SK-N-SH (cell line): Measurements from ENCODE around the gene MTF2. TPM values are rescaled to one million over a fixed set of nuclear protein-coding genes. Genes with fewer than 3 reads are reported as not detected.
"Not testable (repeated sequence)": the region's sequence is repeated elsewhere in the genome, so short reads cannot be mapped to it uniquely, and the experiment has no call there.

ENCODE experiments used
- CTCF ChIA-PET: fragments of 300-600, 350-600 bp; formaldehyde crosslinking; extraction: SDS; loops from one replicate; lab custom pipeline; 2021; lab: Yijun Ruan, JAX
- POLR2A ChIA-PET: fragments of 350-600 bp; sonication (Branson Sonifier 250); formaldehyde crosslinking; extraction: SDS; loops from one replicate; lab custom pipeline; 2020; ENCODE audit warnings: antibody characterized with exemption, inconsistent platforms; lab: Yijun Ruan, JAX
- DNase-seq: peaks from one replicate; pipeline ENCODE4 v3.0.0; 2012
- H2AFZ ChIP-seq: fragments of 200-600 bp; sonication (generic); 2 replicates; pipeline ENCODE4 v1.8.1; 2016; ENCODE audit warnings: antibody characterized with exemption, mild to moderate bottlenecking, low read depth
- H3F3A ChIP-seq: fragments of 200-600 bp; sonication (generic); replicated peaks from 2 replicates; pipeline ENCODE3; 2016; ENCODE audit warnings: antibody characterized with exemption, mild to moderate bottlenecking; ENCODE audit not compliant: insufficient read depth
- H3K27ac ChIP-seq, 2 experiments: fragments of 200-500 bp in 1 of 2; fragments of 200-600 bp in 1 of 2; sonication (Bioruptor generic) in 1 of 2; sonication (generic), shearing (Covaris generic) in 1 of 2; 2 replicates each; pipeline versions ENCODE4 v1.5.1 to v1.6.1; 2014 to 2016; ENCODE audit warnings: low read depth in 2 of 2, inconsistent platforms in 1 of 2, low read length in 1 of 2, mild to moderate bottlenecking in 1 of 2, mixed read lengths in 1 of 2
- H3K27me3 ChIP-seq: fragments of 200-600 bp; sonication (generic), shearing (Covaris generic); 2 replicates; pipeline ENCODE4 v1.6.1; 2016; ENCODE audit warnings: mixed run types; ENCODE audit not compliant: insufficient read depth
- H3K36me3 ChIP-seq, 2 experiments: fragments of 200-500 bp in 1 of 2; fragments of 200-600 bp in 1 of 2; sonication (Bioruptor generic) in 1 of 2; sonication (generic) in 1 of 2; replicated peaks in 1 of 2; 2 replicates each; pipeline versions ENCODE3 to v1.5.1; 2014 to 2016; ENCODE audit warnings: low read length in 1 of 2, mild to moderate bottlenecking in 1 of 2; ENCODE audit not compliant: insufficient read depth in 2 of 2, control insufficient read depth in 1 of 2
- H3K4me1 ChIP-seq, 2 experiments: fragments of 200-500 bp in 1 of 2; fragments of 200-600 bp in 1 of 2; sonication (Bioruptor generic) in 1 of 2; sonication (generic), shearing (Covaris generic) in 1 of 2; 2 replicates each; pipeline versions ENCODE4 v1.5.1 to v1.6.1; 2014 to 2016; ENCODE audit warnings: low read depth in 1 of 2, low read length in 1 of 2, mixed run types in 1 of 2; ENCODE audit not compliant: insufficient read depth in 2 of 2, control insufficient read depth in 1 of 2
- H3K4me2 ChIP-seq: fragments of 200-600 bp; sonication (generic), shearing (Covaris generic); 2 replicates; pipeline ENCODE4 v1.6.1; 2017; ENCODE audit warnings: mixed run types
- H3K4me3 ChIP-seq, 2 experiments: fragments of 200-500 bp in 1 of 2; fragments of 200-600 bp in 1 of 2; sonication (Bioruptor generic) in 1 of 2; sonication (generic), shearing (Covaris generic) in 1 of 2; 2 replicates each; pipeline versions ENCODE4 v1.5.1 to v1.8.1; 2014 to 2016; ENCODE audit warnings: low read depth in 2 of 2, inconsistent platforms in 1 of 2, low read length in 1 of 2, mild to moderate bottlenecking in 1 of 2, mixed read lengths in 1 of 2, moderate library complexity in 1 of 2
- H3K79me2 ChIP-seq: fragments of 200-600 bp; sonication (generic); 2 replicates; pipeline ENCODE4 v1.8.1; 2017; ENCODE audit warnings: mild to moderate bottlenecking; ENCODE audit not compliant: insufficient read depth
- H3K9ac ChIP-seq: fragments of 200-600 bp; sonication (generic); 2 replicates; pipeline ENCODE4 v1.6.1; 2017; ENCODE audit warnings: mixed run types
- H3K9me2 ChIP-seq: fragments of 200-600 bp; sonication (generic); 2 replicates; pipeline ENCODE4 v1.6.1; 2017; ENCODE audit warnings: mixed run types
- H3K9me3 ChIP-seq: fragments of 200-600 bp; sonication (generic); 2 replicates; pipeline ENCODE4 v1.6.1; 2017; ENCODE audit warnings: mixed run types, mild to moderate bottlenecking, moderate library complexity
- H4K20me1 ChIP-seq: fragments of 200-600 bp; sonication (generic); 2 replicates; pipeline ENCODE4 v1.6.1; 2017; ENCODE audit warnings: mild to moderate bottlenecking, mixed run types; ENCODE audit not compliant: insufficient read depth
- EP300 ChIP-seq, 2 experiments: IDR thresholded peaks; 2 replicates each; pipeline versions ENCODE4 v1.4.0 to v1.6.1; 2012; ENCODE audit warnings: borderline replicate concordance in 1 of 2, low read depth in 1 of 2, low read length in 1 of 2
- EZH2phosphoT487 ChIP-seq: fragments of 200-600 bp; sonication (generic); IDR thresholded peaks from 2 replicates; pipeline ENCODE4 v1.6.1; 2017; ENCODE audit warnings: low read depth, mixed run types, mild to moderate bottlenecking, antibody characterized with exemption, moderate library complexity, borderline replicate concordance
- FOSL2 ChIP-seq: IDR thresholded peaks from 2 replicates; pipeline ENCODE4 v1.4.0; 2012; ENCODE audit warnings: low read depth, mild to moderate bottlenecking, moderate library complexity, borderline replicate concordance
- FOXM1 ChIP-seq: IDR thresholded peaks from 2 replicates; pipeline ENCODE4 v1.4.0; 2012; ENCODE audit warnings: low read depth, mild to moderate bottlenecking
- GABPA ChIP-seq: IDR thresholded peaks from 2 replicates; pipeline ENCODE4 v1.4.0; 2012; ENCODE audit warnings: low read depth, mild to moderate bottlenecking
- JUND ChIP-seq: IDR thresholded peaks from 2 replicates; pipeline ENCODE4 v1.4.0; 2012
- MEF2A ChIP-seq: IDR thresholded peaks from 2 replicates; pipeline ENCODE4 v1.4.0; 2012; ENCODE audit warnings: low read depth, borderline replicate concordance
- MXI1 ChIP-seq: IDR thresholded peaks from 2 replicates; pipeline ENCODE4 v1.6.1; 2012; ENCODE audit warnings: mild to moderate bottlenecking, low read depth, low read length, improper control_type of control experiment
- NFIC ChIP-seq: IDR thresholded peaks from 2 replicates; pipeline ENCODE4 v1.4.0; 2012; ENCODE audit warnings: borderline replicate concordance
- NRF1 ChIP-seq: IDR thresholded peaks from 2 replicates; pipeline ENCODE4 v1.6.1; 2012; ENCODE audit warnings: low read depth, mild to moderate bottlenecking, low read length
- POLR2AphosphoS5 ChIP-seq: IDR thresholded peaks from 2 replicates; pipeline ENCODE4 v1.6.1; 2012; ENCODE audit warnings: low read depth, low read length
- RAD21 ChIP-seq: IDR thresholded peaks from 2 replicates; pipeline ENCODE4 v1.6.1; 2012; ENCODE audit warnings: mild to moderate bottlenecking, low read length
- RCOR1 ChIP-seq: fragments of 150-350 bp; IDR thresholded peaks from 2 replicates; pipeline ENCODE4 v1.6.1; 2017; ENCODE audit warnings: antibody characterized with exemption, low read length
- REST ChIP-seq: IDR thresholded peaks from 2 replicates; pipeline ENCODE4 v1.6.1; 2012; ENCODE audit warnings: mild to moderate bottlenecking, low read depth, low read length, moderate library complexity
- RFX5 ChIP-seq: IDR thresholded peaks from 2 replicates; pipeline ENCODE4 v1.6.1; 2012; ENCODE audit warnings: mild to moderate bottlenecking, improper control_type of control experiment, low read length
- SIN3A ChIP-seq: IDR thresholded peaks from 2 replicates; pipeline ENCODE4 v1.6.1; 2012; ENCODE audit warnings: low read depth, mild to moderate bottlenecking, low read length, moderate library complexity, borderline replicate concordance
- TAF1 ChIP-seq: IDR thresholded peaks from 2 replicates; pipeline ENCODE4 v1.6.1; 2012; ENCODE audit warnings: low read depth, mild to moderate bottlenecking, low read length, moderate library complexity, borderline replicate concordance
- TCF12 ChIP-seq: IDR thresholded peaks from 2 replicates; pipeline ENCODE4 v1.4.0; 2012
- TEAD4 ChIP-seq: IDR thresholded peaks from 2 replicates; pipeline ENCODE4 v1.4.0; 2012; ENCODE audit warnings: mild to moderate bottlenecking, borderline replicate concordance; ENCODE audit not compliant: insufficient read depth
- USF1 ChIP-seq: IDR thresholded peaks from 2 replicates; pipeline ENCODE4 v1.4.0; 2012; ENCODE audit warnings: low read depth, borderline replicate concordance
- YY1 ChIP-seq: IDR thresholded peaks from 2 replicates; pipeline ENCODE4 v1.4.0; 2012; ENCODE audit warnings: low read depth, mild to moderate bottlenecking
- WGBS: methylation state at CpG from one replicate; pipeline ENCODE4 v1.1.6; 2017; ENCODE audit warnings: low lambda C conversion rate; 5-methylcytosine and 5-hydroxymethylcytosine counted together
- polyA plus RNA-seq, 3 experiments: library from polyadenylated mRNA; depleted of rRNA; stranded (reverse); fragments of >200 nt; gene quantifications; 2 replicates each; pipeline ENCODE4 v1.2.3, GENCODE V29; 2012

Gene MTF2
- polyA plus RNA-seq, 1 of the 3 experiments (the other 2 are of a cell fraction), result 11.9 TPM

- peak; percentile 92 for TF ChIP-seq MXI1
- peak; percentile 63 for TF ChIP-seq TEAD4
- TF ChIP-seq EZH2phosphoT487, result no peak
- peak; percentile 94 for TF ChIP-seq YY1
- peak; percentile 53 for TF ChIP-seq GABPA
- TF ChIP-seq NRF1, result 0 out of 2 replicates have a peak, but pooled peaks have one; percentile 22
- peak; percentile 93 for TF ChIP-seq NFIC
- TF ChIP-seq MEF2A, result no peak
- TF ChIP-seq FOXM1, result peak; percentile 75
- TF ChIP-seq RCOR1, result peak; percentile 88
- peak; percentile 70 for TF ChIP-seq TCF12
- peak; percentile 74 to 78; a peak in 3 of 4 replicates for TF ChIP-seq EP300 (IDR thresholded peaks at IDR 0.05; ENCODE audit: borderline replicate concordance in 1 of 2, low read depth in 1 of 2, low read length in 1 of 2)
- TF ChIP-seq TAF1, result peak; percentile 99
- TF ChIP-seq POLR2AphosphoS5, result peak; percentile 99
- TF ChIP-seq RAD21, result peak; percentile 18; the same call in 1 of the 2 replicates
Observed at GRCh38 chr1:93078986-93079654, at the start of gene MTF2 (continued).

- H3K79me2 ChIP-seq, result no peaks in the 10 kb centered on the region
- no peak for DNase-seq
- H3K36me3 ChIP-seq, result no peaks in the 10 kb centered on the region
- 48% methylated on average over 3 of the region's 3 CpGs for WGBS
- POLR2A ChIA-PET, result no interaction called here
- no peaks in the 10 kb centered on the region for H3K9me3 ChIP-seq
- H3K4me2 ChIP-seq, result no peak overlapping the region
- H3K4me1 ChIP-seq, result no peaks in the 10 kb centered on the region
- H3K27me3 ChIP-seq, result peaks cover 9% of the 10 kb centered on the region; the same call in 1 of the 2 replicates
- no peaks in the 10 kb centered on the region for H3K9me2 ChIP-seq
- no peaks in the 10 kb centered on the region for H3F3A ChIP-seq
- no peak for TF ChIP-seq RCOR1
- no peak for TF ChIP-seq REST
- TF ChIP-seq SIN3A, result no peak
- no peak for TF ChIP-seq YY1
- TF ChIP-seq FOSL2, result no peak
- TF ChIP-seq RFX5, result no peak
- no peak for TF ChIP-seq NRF1
- TF ChIP-seq USF1, result no peak
- TF ChIP-seq NFIC, result no peak
- TF ChIP-seq TAF1, result no peak
- TF ChIP-seq GABPA, result no peak
- no peak for TF ChIP-seq JUND
- TF ChIP-seq TCF12, result no peak
- no peak for TF ChIP-seq RAD21
- TF ChIP-seq, all 33 proteins: peak for 0
- Histone ChIP-seq H3K4me3 (no peak overlapping the region), H3K27ac (no peak overlapping the region), H3K9ac (no peak overlapping the region), H2AFZ (no peak overlapping the region), H4K20me1 (no peaks in the 10 kb centered on the region)
- CTCF ChIA-PET, result interaction anchor here (0.6 to 1.5 kb wide), 2 partner anchors 13 to 35 kb away, joined by 3 read pairs; no protein-coding TSS in a partner anchor
Observed at GRCh38 chr1:93029317-93029716, 49.8 kb upstream of the MTF2 start.

GRCh38 chr1:93030191-93030590 lies 48.9 kb upstream of the MTF2 start:
- WGBS, result 39% methylated on average over 4 of the region's 4 CpGs
- H3K4me1 ChIP-seq, H3K4me3 ChIP-seq, H3K27me3 ChIP-seq, POLR2A ChIA-PET, DNase-seq, H3K79me2 ChIP-seq, H2AFZ ChIP-seq, H3K9me2 ChIP-seq, H4K20me1 ChIP-seq, H3K36me3 ChIP-seq, H3K27ac ChIP-seq, H3K4me2 ChIP-seq, H3K9ac ChIP-seq, H3K9me3 ChIP-seq, H3F3A ChIP-seq: not testable (repeated sequence)
- CTCF ChIA-PET, result interaction anchor here (0.6 kb wide), 1 partner anchor 12 kb away, joined by 3 read pairs; no protein-coding TSS in a partner anchor
